Kidney (tissue), 14 donors: ENCODE measurements around the gene ADRA2C. TPM values are rescaled to one million over a fixed set of nuclear protein-coding genes. Genes with fewer than 3 reads are reported as not detected.

Experiments used
- DNase-seq, 5 donors: peaks; one replicate each; pipeline ENCODE4 v3.0.0-alpha.2; 2013 to 2020
- FAIRE-seq: peaks from 2 replicates; lab custom pipeline; 2012; peaks lifted over from hg19 to GRCh38; lab: Jason Lieb, UNC
- H3K27ac ChIP-seq, 2 donors: one replicate each; pipeline ENCODE4 v1.7.0; 2013; ENCODE audit warnings: low read depth in 2 of 2, low read length in 2 of 2, inconsistent platforms in 1 of 2
- H3K27me3 ChIP-seq: one replicate; pipeline ENCODE4 v1.7.1; 2013; ENCODE audit warnings: low read length, inconsistent platforms; ENCODE audit not compliant: control insufficient read depth, insufficient read depth
- H3K36me3 ChIP-seq, 3 donors: one replicate each; pipeline versions ENCODE4 v1.7.0 to v1.7.1; 2013; ENCODE audit warnings: low read length in 3 of 3, control low read depth in 1 of 3, inconsistent platforms in 1 of 3; ENCODE audit not compliant: insufficient read depth in 3 of 3, control insufficient read depth in 2 of 3
- H3K4me1 ChIP-seq, 3 donors: one replicate each; pipeline versions ENCODE4 v1.7.0 to v1.7.1; 2013; ENCODE audit warnings: low read length in 3 of 3, inconsistent platforms in 1 of 3, low read depth in 1 of 3; ENCODE audit not compliant: control insufficient read depth in 2 of 3, insufficient read depth in 2 of 3
- H3K4me3 ChIP-seq, 3 donors: one replicate each; pipeline versions ENCODE4 v1.7.0 to v1.8.1; 2013; ENCODE audit warnings: low read length in 3 of 3, control low read depth in 1 of 3, inconsistent platforms in 1 of 3
- H3K9ac ChIP-seq, 3 donors: one replicate each; pipeline versions ENCODE4 v1.7.0 to v1.7.1; 2013; ENCODE audit warnings: low read length in 3 of 3, control low read depth in 1 of 3, inconsistent platforms in 1 of 3
- H3K9me3 ChIP-seq, 3 donors: one replicate each; pipeline versions ENCODE4 v1.7.0 to v1.7.1; 2013; ENCODE audit warnings: low read length in 3 of 3, control low read depth in 1 of 3, inconsistent platforms in 1 of 3; ENCODE audit not compliant: control insufficient read depth in 2 of 3, insufficient read depth in 1 of 3
- intact Hi-C: fragments of 100-400 bp; cut with DNase I; formaldehyde crosslinking; loops from one replicate; pipeline ENCODE4 v1.11.1; 2022
- polyA plus RNA-seq: library from polyadenylated mRNA; stranded (reverse); fragments of 350-450 nt; fragmentation: Illumina TruSeq; extraction: RNeasy Lipid Tissue Mini Kit (QIAGEN cat#74804); gene quantifications from one replicate; pipeline ENCODE4 v1.2.3, GENCODE V29; 2014; ENCODE audit warnings: low read depth, low replicate concordance; ENCODE audit not compliant: insufficient read depth
- total RNA-seq: library from RNA; stranded (reverse); fragmentation: NEBNext Ultra II Directional; extraction: Animal tissue kit (Norgen Biotek cat#: 25700); gene quantifications from one replicate; pipeline ENCODE4 v1.2.1, GENCODE V29; 2021
- TF ChIP-seq, protein P1 (sequence below): IDR thresholded peaks from 3 replicates; pipeline ENCODE4 v1.5.1; 2012; ENCODE audit warnings: mild to moderate bottlenecking, moderate library complexity, borderline replicate concordance; ENCODE audit not compliant: insufficient read depth; ENCODE audit errors: extremely low read depth
- donor health status: control.
- donor health status: control.
- donor health status: control.
- donor health status: control.
- donor health status: control.
- donor health status: DM: yes; HTN: yes; CAD: no.
- donor health status: Normal renal cell carcinoma (clear cell type).

Gene ADRA2C
- total and polyA plus RNA-seq, 2 donors from 2014 or later, result 21.9 to 36.2 TPM

DNA sequence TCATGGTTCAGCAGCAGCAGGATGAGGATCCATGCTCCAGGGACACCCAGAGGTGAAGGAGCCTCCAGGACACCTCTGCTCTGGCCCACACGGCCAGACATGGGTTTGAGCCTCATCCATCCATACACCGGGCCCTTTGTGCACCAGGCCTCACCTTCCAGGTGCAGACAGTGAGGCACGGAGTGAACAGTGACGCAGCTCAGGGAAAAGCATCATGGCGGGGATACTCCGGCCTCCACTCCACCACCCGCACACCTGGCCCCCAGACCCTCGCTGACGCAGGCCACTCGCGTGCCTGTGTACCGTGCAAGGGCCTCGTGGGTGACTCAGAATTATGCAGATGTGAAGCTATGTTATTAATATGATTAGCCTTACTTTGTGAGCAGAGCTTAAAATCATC, 33.3 kb downstream of the ADRA2C start:
- FAIRE-seq (no peak), DNase-seq (peak in 1 of 5 donors; percentile 36)
- H3K27ac ChIP-seq, result no peak overlapping the region
- H3K4me1 ChIP-seq, result no peaks in the 10 kb centered on the region
- intact Hi-C loops, result no loop called here
- H3K4me3 ChIP-seq, result no peak overlapping the region
- H3K27me3 ChIP-seq, result peaks cover 2% of the 10 kb centered on the region
- H3K36me3 ChIP-seq, result no peaks in the 10 kb centered on the region
- no peak overlapping the region for H3K9ac ChIP-seq
- TF ChIP-seq, protein P1, sequence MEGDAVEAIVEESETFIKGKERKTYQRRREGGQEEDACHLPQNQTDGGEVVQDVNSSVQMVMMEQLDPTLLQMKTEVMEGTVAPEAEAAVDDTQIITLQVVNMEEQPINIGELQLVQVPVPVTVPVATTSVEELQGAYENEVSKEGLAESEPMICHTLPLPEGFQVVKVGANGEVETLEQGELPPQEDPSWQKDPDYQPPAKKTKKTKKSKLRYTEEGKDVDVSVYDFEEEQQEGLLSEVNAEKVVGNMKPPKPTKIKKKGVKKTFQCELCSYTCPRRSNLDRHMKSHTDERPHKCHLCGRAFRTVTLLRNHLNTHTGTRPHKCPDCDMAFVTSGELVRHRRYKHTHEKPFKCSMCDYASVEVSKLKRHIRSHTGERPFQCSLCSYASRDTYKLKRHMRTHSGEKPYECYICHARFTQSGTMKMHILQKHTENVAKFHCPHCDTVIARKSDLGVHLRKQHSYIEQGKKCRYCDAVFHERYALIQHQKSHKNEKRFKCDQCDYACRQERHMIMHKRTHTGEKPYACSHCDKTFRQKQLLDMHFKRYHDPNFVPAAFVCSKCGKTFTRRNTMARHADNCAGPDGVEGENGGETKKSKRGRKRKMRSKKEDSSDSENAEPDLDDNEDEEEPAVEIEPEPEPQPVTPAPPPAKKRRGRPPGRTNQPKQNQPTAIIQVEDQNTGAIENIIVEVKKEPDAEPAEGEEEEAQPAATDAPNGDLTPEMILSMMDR, result no peak
- H3K9me3 ChIP-seq, result peaks cover 0 to 14% (median 2%) of the 10 kb centered on the region in 3 donors

DNA sequence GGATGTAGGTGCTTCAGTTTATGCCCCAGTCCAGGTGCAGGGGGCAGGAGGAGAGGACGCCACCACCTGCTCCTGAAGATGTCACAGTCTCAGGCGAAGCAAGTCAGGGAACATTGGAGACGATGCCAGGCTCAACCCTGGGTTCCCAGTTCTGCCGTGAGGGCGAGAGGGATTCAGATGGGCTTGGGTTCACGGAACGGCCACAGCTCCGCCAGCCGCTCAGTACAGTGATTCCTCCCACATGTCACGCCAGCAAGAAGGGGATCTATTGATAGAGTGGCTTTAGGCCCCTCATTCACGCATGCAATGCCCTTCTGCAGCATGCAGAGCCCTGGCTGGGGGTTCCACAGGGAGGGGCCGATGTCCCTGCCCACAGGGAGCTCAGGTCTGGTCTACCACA, 34.2 kb downstream of the ADRA2C start:
- TF ChIP-seq, protein P1, result no peak
- H3K27me3 ChIP-seq, result peaks cover 2% of the 10 kb centered on the region
- DNase-seq (peak in 1 of 5 donors; percentile 41), FAIRE-seq (no peak)
- H3K27ac ChIP-seq, result no peak overlapping the region
- H3K4me1 ChIP-seq, result no peaks in the 10 kb centered on the region
- intact Hi-C loops, result no loop called here
- H3K4me3 ChIP-seq, result no peak overlapping the region
- no peak overlapping the region for H3K9ac ChIP-seq
- no peaks in the 10 kb centered on the region for H3K36me3 ChIP-seq
- H3K9me3 ChIP-seq, result peaks cover 0 to 10% (median 2%) of the 10 kb centered on the region in 3 donors

DNA sequence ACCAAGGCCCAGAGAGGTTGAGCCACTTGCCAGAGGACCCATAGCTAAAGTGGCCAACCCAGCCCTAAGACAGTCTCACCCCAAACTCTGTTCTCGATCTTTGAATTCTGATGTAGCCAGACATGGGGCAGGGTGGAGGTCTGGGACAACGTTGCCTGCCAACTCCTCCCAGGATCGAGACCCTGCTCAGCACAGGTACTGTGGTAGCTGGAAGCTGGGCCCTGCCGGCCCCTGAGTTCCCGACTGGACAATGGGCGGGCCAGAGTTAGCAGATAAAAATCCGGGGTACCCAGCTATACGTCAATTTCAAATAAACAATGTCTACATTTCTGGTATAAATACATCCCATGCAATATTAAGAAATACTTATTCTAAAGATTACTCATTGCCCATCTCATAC, 35.3 kb downstream of the ADRA2C start:
- Histone ChIP-seq H3K4me3 (no peak overlapping the region), H3K27ac (no peak overlapping the region), H3K9me3 (peaks cover 0 to under 1% (median 0%) of the 10 kb centered on the region in 3 donors), H3K9ac (no peak overlapping the region), H3K27me3 (peaks cover 2% of the 10 kb centered on the region), H3K36me3 (no peaks in the 10 kb centered on the region), H3K4me1 (no peaks in the 10 kb centered on the region)
- TF ChIP-seq, protein P1, result no peak
- DNase-seq (peak in 1 of 5 donors; percentile 26), FAIRE-seq (no peak)
- intact Hi-C loops, result no loop called here
